ENCODE results near the gene GPX4.

DNA sequence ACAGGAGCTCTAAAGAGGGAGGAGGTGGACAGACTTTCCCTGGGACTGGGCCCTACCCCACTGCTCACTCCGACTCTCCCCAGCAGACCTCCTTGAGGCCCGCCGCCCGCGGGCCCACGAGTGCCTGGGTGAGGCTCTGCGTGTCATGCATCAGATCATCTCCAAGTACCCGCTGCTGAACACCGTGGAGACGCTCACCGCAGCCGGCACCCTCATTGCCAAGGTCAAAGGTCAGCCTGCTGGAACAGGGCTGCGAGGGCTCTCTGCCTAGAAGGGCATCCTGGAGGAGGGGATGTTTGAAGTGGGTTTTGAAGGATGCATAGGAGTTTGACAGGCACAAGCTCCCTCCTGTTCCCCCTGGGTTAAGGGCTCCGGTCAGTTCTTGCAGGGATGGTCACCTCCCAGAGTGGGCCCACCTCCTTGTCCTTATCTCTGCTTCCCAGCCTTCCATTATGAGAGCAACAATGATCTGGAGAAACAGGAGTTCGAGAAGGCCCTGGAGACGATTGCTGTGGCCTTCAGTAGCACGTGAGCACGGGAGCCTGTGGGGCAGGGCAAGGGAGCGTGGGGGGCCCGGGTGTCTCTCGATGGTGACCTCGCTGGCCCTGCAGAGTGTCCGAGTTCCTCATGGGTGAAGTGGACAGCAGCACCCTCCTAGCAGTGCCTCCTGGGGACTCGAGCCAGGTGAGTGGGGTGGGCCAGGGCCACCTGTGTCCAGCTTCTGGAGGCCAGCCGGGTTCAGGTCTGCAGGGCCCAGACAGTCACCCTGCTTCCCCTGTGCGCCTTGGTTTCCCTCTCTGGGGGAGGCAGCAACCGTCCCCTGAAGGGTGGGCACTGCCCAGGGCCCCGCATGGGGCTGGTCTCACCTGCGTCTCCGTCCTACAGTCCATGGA, 30.5 kb upstream of the GPX4 start:
- TF ChIP-seq, protein P1, sequence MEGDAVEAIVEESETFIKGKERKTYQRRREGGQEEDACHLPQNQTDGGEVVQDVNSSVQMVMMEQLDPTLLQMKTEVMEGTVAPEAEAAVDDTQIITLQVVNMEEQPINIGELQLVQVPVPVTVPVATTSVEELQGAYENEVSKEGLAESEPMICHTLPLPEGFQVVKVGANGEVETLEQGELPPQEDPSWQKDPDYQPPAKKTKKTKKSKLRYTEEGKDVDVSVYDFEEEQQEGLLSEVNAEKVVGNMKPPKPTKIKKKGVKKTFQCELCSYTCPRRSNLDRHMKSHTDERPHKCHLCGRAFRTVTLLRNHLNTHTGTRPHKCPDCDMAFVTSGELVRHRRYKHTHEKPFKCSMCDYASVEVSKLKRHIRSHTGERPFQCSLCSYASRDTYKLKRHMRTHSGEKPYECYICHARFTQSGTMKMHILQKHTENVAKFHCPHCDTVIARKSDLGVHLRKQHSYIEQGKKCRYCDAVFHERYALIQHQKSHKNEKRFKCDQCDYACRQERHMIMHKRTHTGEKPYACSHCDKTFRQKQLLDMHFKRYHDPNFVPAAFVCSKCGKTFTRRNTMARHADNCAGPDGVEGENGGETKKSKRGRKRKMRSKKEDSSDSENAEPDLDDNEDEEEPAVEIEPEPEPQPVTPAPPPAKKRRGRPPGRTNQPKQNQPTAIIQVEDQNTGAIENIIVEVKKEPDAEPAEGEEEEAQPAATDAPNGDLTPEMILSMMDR (IDR thresholded peaks at IDR 0.05; ENCODE audit: borderline replicate concordance, extremely low read depth, low read length, poor library complexity, severe bottlenecking): no peak
- no peak for TF ChIP-seq EZH2 (IDR thresholded peaks at IDR 0.05; ENCODE audit: borderline replicate concordance, low read depth, low read length, severe bottlenecking)
